NCI-H446 (cell line): ENCODE results near the gene BACH2.

Source experiments
- DNase-seq, 2 experiments: peaks; one replicate each; lab custom pipeline; 2025; lab: John Stamatoyannopoulos, UW

Gene BACH2

GRCh38 chr6:90028066-90028778 is 268.4 kb downstream of the BACH2 start:
- DNase-seq, result no peak

GRCh38 chr6:90026216-90026615 is 270.4 kb downstream of the BACH2 start:
- DNase-seq, result no peak

GRCh38 chr6:90025523-90026061 is 271.1 kb downstream of the BACH2 start:
- no peak for DNase-seq

- DNase-seq, result no peak
Observed at GRCh38 chr6:90024633-90025032, 272.0 kb downstream of the BACH2 start.

GRCh38 chr6:90021711-90022110 is 274.9 kb downstream of the BACH2 start:
- peak in 1 of 2 experiments; percentile 14 for DNase-seq

- no peak for DNase-seq
Observed at GRCh38 chr6:90020746-90021145, 275.9 kb downstream of the BACH2 start.

- DNase-seq, result no peak
Observed at GRCh38 chr6:90019216-90019615, 277.4 kb downstream of the BACH2 start.

- DNase-seq, result no peak
Observed at GRCh38 chr6:90015883-90016282, 280.8 kb downstream of the BACH2 start.

GRCh38 chr6:90008908-90009501 is 287.6 kb downstream of the BACH2 start:
- DNase-seq, result no peak

GRCh38 chr6:90008189-90008907 is 288.3 kb downstream of the BACH2 start:
- no peak for DNase-seq

- no peak for DNase-seq
Observed at GRCh38 chr6:90005048-90005827, 291.4 kb downstream of the BACH2 start.

- no peak for DNase-seq
Observed at GRCh38 chr6:90004511-90004910, 292.1 kb downstream of the BACH2 start.

GRCh38 chr6:90003941-90004340 is 292.7 kb downstream of the BACH2 start:
- no peak for DNase-seq

- DNase-seq, result no peak
Observed at GRCh38 chr6:90003069-90003795, 293.4 kb downstream of the BACH2 start.

- DNase-seq, result peak; percentile 17 to 75
Observed at GRCh38 chr6:90000864-90001731, 295.5 kb downstream of the BACH2 start.

- DNase-seq, result no peak
Observed at GRCh38 chr6:89999945-90000825, 296.5 kb downstream of the BACH2 start.

- DNase-seq, result peak; percentile 68 to 94
Observed at GRCh38 chr6:89999154-89999553, 297.5 kb downstream of the BACH2 start.

GRCh38 chr6:89997456-89998445 is 298.9 kb downstream of the BACH2 start:
- DNase-seq, result peak; percentile 87 to 92
